HEK293 (cell line): ENCODE measurements around the gene ERCC1.

Experiments used
- EGR2 ChIP-seq: fragments of 450-650 bp; formaldehyde crosslinking; IDR thresholded peaks from 2 replicates; pipeline ENCODE4 v1.5.1; 2016; ENCODE audit warnings: low read depth, missing biosample characterization, missing genetic modification characterization
- HOXC10 ChIP-seq: sonication (generic); formaldehyde crosslinking; IDR thresholded peaks from 2 replicates; pipeline ENCODE4 v1.8.1; 2023; ENCODE audit warnings: mild to moderate bottlenecking, missing genetic modification reagents
- IKZF3 ChIP-seq: fragments of 450-650 bp; IDR thresholded peaks from 2 replicates; pipeline ENCODE4 v1.5.0; 2018; ENCODE audit warnings: missing biosample characterization, mild to moderate bottlenecking, missing genetic modification characterization, moderate library complexity
- KLF1 ChIP-seq: fragments of 450-650 bp; formaldehyde crosslinking; IDR thresholded peaks from 2 replicates; pipeline ENCODE4 v1.5.1; 2016; ENCODE audit warnings: missing biosample characterization, missing genetic modification characterization
- OSR2 ChIP-seq: fragments of 450-650 bp; formaldehyde crosslinking; IDR thresholded peaks from 2 replicates; pipeline ENCODE4 v1.5.1; 2016; ENCODE audit warnings: missing biosample characterization, missing genetic modification characterization
- ZBTB17 ChIP-seq: fragments of 450-650 bp; formaldehyde crosslinking; IDR thresholded peaks from 2 replicates; pipeline ENCODE4 v1.5.1; 2016; ENCODE audit warnings: missing biosample characterization, missing genetic modification characterization
- ZBTB21 ChIP-seq: fragments of 450-650 bp; formaldehyde crosslinking; IDR thresholded peaks from 2 replicates; pipeline ENCODE4 v1.5.1; 2017; ENCODE audit warnings: missing biosample characterization, missing genetic modification characterization
- ZFP37 ChIP-seq: fragments of 450-650 bp; formaldehyde crosslinking; IDR thresholded peaks from 2 replicates; pipeline ENCODE4 v1.5.1; 2016; ENCODE audit warnings: missing biosample characterization, missing genetic modification characterization
- ZNF114 ChIP-seq: fragments of 450-650 bp; formaldehyde crosslinking; IDR thresholded peaks from 2 replicates; pipeline ENCODE4 v1.5.0; 2017; ENCODE audit warnings: missing biosample characterization, missing genetic modification characterization
- ZNF184 ChIP-seq: fragments of 450-650 bp; IDR thresholded peaks from 2 replicates; pipeline ENCODE4 v1.5.1; 2018; ENCODE audit warnings: missing biosample characterization, mild to moderate bottlenecking, missing genetic modification characterization
- ZNF19 ChIP-seq: fragments of 450-650 bp; formaldehyde crosslinking; IDR thresholded peaks from 2 replicates; pipeline ENCODE4; 2016; ENCODE audit warnings: missing biosample characterization, missing genetic modification characterization, low read depth
- ZNF23 ChIP-seq: fragments of 450-650 bp; formaldehyde crosslinking; IDR thresholded peaks from 2 replicates; pipeline ENCODE4 v1.5.1; 2016; ENCODE audit warnings: missing biosample characterization, missing genetic modification characterization, borderline replicate concordance
- ZNF366 ChIP-seq: fragments of 450-650 bp; formaldehyde crosslinking; conservative IDR thresholded peaks from 2 replicates; pipeline ENCODE4 v1.5.1; 2016; ENCODE audit warnings: missing biosample characterization, missing genetic modification characterization
- ZNF394 ChIP-seq: fragments of 450-650 bp; formaldehyde crosslinking; IDR thresholded peaks from 2 replicates; pipeline ENCODE4 v1.5.1; 2016; ENCODE audit warnings: missing biosample characterization, missing genetic modification characterization, mild to moderate bottlenecking, moderate library complexity, borderline replicate concordance
- ZNF473 ChIP-seq: fragments of 450-650 bp; formaldehyde crosslinking; IDR thresholded peaks from 2 replicates; pipeline ENCODE4 v1.5.1; 2017; ENCODE audit warnings: missing biosample characterization, missing genetic modification characterization
- ZNF571 ChIP-seq: fragments of 450-650 bp; formaldehyde crosslinking; IDR thresholded peaks from 2 replicates; pipeline ENCODE4 v1.5.0; 2017; ENCODE audit warnings: missing biosample characterization, missing genetic modification characterization
- ZNF610 ChIP-seq: fragments of 450-650 bp; formaldehyde crosslinking; IDR thresholded peaks from 2 replicates; pipeline ENCODE4 v1.5.1; 2016; ENCODE audit warnings: missing biosample characterization, missing genetic modification characterization, borderline replicate concordance
- ZNF624 ChIP-seq: fragments of 450-650 bp; formaldehyde crosslinking; IDR thresholded peaks from 2 replicates; pipeline ENCODE4 v1.5.1; 2017; ENCODE audit warnings: missing biosample characterization, missing genetic modification characterization
- ZNF677 ChIP-seq: fragments of 450-650 bp; IDR thresholded peaks from 2 replicates; pipeline ENCODE4 v1.5.0; 2018; ENCODE audit warnings: missing biosample characterization, mild to moderate bottlenecking, missing genetic modification characterization, moderate library complexity
- ZNF785 ChIP-seq: fragments of 450-650 bp; formaldehyde crosslinking; IDR thresholded peaks from 2 replicates; pipeline ENCODE4 v1.5.1; 2016; ENCODE audit warnings: missing biosample characterization, missing genetic modification characterization
- TF ChIP-seq, protein P1 (sequence below): fragments of 450-650 bp; formaldehyde crosslinking; IDR thresholded peaks from 2 replicates; pipeline ENCODE4 v1.5.1; 2016; ENCODE audit warnings: missing biosample characterization, missing genetic modification characterization
- TF ChIP-seq, protein P2 (sequence below): fragments of 450-650 bp; IDR thresholded peaks from 2 replicates; pipeline ENCODE4 v1.5.1; 2018; ENCODE audit warnings: missing biosample characterization, mild to moderate bottlenecking, missing genetic modification characterization
- TF ChIP-seq, protein P3 (sequence below): fragments of 450-650 bp; formaldehyde crosslinking; conservative IDR thresholded peaks from 2 replicates; pipeline ENCODE4 v1.5.1; 2016; ENCODE audit warnings: low read depth, missing biosample characterization, missing genetic modification characterization
- TF ChIP-seq, protein P4 (sequence below): fragments of 450-650 bp; formaldehyde crosslinking; IDR thresholded peaks from 2 replicates; pipeline ENCODE4 v1.5.1; 2017; ENCODE audit warnings: missing biosample characterization, missing genetic modification characterization
- TF ChIP-seq, protein P5 (sequence below): fragments of 450-650 bp; formaldehyde crosslinking; IDR thresholded peaks from 2 replicates; pipeline ENCODE4 v1.5.1; 2016; ENCODE audit warnings: missing biosample characterization, missing genetic modification characterization

Gene ERCC1

DNA sequence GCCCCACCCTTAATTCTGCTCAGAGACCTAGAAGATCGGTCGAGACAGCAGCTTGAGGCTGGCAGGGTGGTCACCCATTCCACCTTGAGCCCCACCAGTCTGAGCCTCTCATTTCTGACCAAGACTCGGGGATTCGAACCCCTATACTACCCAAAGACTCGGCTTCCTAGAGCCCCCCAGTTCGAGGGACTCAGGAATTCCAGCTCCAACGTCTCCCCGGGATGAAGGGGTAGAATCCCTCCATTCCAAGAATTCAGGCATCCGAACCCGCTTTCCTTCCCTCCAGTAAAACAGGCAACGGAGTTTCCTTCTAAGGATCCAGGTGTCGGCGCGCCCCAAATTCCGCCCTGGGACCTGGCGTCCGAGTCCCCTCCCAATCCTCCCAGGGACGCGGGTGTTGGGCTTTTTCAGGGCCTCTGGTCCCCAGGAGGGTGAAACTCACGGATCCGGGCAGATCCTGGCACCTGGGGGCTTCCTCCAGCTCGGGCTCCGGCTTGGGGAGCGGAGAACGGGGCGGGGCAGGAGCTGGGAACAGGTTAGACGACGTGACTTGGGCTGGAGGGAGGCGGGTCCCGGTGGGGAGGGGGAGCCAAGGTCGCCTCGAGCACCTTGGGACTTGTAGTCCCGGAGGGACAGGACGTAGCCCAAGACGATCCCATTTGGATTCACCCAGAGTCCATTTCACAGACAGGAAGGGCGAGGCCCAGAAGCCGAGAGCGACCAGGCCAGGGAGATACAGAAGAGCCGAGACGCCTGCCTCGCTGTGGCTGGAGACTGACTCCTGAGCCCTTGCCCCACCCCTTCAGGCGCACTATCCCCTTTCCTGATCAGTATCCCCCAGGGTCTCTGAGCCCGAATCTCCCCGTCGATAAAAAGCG lies 18.9 kb downstream of the ERCC1 start, which contains the start of gene PPP1R13L (continued):
- no peak for TF ChIP-seq ZNF19 (tag by site-specific recombination)
- no peak for TF ChIP-seq HOXC10 (CRISPR knock-in tag)
- no peak for TF ChIP-seq ZNF624 (tag by site-specific recombination)
- no peak for TF ChIP-seq ZNF677 (tag by site-specific recombination)
- no peak for TF ChIP-seq ZNF366 (tag by site-specific recombination)
- TF ChIP-seq, protein P1, sequence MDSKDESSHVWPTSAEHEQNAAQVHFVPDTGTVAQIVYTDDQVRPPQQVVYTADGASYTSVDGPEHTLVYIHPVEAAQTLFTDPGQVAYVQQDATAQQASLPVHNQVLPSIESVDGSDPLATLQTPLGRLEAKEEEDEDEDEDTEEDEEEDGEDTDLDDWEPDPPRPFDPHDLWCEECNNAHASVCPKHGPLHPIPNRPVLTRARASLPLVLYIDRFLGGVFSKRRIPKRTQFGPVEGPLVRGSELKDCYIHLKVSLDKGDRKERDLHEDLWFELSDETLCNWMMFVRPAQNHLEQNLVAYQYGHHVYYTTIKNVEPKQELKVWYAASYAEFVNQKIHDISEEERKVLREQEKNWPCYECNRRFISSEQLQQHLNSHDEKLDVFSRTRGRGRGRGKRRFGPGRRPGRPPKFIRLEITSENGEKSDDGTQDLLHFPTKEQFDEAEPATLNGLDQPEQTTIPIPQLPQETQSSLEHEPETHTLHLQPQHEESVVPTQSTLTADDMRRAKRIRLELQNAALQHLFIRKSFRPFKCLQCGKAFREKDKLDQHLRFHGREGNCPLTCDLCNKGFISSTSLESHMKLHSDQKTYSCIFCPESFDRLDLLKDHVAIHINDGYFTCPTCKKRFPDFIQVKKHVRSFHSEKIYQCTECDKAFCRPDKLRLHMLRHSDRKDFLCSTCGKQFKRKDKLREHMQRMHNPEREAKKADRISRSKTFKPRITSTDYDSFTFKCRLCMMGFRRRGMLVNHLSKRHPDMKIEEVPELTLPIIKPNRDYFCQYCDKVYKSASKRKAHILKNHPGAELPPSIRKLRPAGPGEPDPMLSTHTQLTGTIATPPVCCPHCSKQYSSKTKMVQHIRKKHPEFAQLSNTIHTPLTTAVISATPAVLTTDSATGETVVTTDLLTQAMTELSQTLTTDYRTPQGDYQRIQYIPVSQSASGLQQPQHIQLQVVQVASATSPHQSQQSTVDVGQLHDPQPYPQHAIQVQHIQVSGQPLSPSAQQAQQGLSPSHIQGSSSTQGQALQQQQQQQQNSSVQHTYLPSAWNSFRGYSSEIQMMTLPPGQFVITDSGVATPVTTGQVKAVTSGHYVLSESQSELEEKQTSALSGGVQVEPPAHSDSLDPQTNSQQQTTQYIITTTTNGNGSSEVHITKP (tag by site-specific recombination) = no peak; the same call in none of the 2 replicates
- TF ChIP-seq ZNF571 (tag by site-specific recombination) = no peak
- no peak for TF ChIP-seq ZNF23 (tag by site-specific recombination)
- TF ChIP-seq, protein P2, sequence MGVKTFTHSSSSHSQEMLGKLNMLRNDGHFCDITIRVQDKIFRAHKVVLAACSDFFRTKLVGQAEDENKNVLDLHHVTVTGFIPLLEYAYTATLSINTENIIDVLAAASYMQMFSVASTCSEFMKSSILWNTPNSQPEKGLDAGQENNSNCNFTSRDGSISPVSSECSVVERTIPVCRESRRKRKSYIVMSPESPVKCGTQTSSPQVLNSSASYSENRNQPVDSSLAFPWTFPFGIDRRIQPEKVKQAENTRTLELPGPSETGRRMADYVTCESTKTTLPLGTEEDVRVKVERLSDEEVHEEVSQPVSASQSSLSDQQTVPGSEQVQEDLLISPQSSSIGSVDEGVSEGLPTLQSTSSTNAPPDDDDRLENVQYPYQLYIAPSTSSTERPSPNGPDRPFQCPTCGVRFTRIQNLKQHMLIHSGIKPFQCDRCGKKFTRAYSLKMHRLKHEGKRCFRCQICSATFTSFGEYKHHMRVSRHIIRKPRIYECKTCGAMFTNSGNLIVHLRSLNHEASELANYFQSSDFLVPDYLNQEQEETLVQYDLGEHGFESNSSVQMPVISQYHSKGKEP (tag by site-specific recombination) = no peak
- no peak for TF ChIP-seq EGR2 (tag by site-specific recombination)
- no peak for TF ChIP-seq ZFP37 (tag by site-specific recombination)
- TF ChIP-seq, protein P3, sequence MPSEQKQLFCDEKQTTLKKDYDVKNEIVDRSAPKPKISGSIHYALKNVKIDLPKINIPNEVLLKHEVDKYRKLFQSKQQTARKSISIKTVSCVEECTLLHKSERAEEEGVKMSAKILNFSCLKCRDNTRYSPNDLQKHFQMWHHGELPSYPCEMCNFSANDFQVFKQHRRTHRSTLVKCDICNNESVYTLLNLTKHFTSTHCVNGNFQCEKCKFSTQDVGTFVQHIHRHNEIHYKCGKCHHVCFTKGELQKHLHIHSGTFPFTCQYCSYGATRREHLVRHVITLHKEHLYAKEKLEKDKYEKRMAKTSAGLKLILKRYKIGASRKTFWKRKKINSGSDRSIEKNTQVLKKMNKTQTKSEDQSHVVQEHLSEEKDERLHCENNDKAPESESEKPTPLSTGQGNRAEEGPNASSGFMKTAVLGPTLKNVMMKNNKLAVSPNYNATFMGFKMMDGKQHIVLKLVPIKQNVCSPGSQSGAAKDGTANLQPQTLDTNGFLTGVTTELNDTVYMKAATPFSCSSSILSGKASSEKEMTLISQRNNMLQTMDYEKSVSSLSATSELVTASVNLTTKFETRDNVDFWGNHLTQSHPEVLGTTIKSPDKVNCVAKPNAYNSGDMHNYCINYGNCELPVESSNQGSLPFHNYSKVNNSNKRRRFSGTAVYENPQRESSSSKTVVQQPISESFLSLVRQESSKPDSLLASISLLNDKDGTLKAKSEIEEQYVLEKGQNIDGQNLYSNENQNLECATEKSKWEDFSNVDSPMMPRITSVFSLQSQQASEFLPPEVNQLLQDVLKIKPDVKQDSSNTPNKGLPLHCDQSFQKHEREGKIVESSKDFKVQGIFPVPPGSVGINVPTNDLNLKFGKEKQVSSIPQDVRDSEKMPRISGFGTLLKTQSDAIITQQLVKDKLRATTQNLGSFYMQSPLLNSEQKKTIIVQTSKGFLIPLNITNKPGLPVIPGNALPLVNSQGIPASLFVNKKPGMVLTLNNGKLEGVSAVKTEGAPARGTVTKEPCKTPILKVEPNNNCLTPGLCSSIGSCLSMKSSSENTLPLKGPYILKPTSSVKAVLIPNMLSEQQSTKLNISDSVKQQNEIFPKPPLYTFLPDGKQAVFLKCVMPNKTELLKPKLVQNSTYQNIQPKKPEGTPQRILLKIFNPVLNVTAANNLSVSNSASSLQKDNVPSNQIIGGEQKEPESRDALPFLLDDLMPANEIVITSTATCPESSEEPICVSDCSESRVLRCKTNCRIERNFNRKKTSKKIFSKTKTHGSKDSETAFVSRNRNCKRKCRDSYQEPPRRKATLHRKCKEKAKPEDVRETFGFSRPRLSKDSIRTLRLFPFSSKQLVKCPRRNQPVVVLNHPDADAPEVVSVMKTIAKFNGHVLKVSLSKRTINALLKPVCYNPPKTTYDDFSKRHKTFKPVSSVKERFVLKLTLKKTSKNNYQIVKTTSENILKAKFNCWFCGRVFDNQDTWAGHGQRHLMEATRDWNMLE (tag by site-specific recombination) = no peak
- TF ChIP-seq ZBTB21 (tag by site-specific recombination) = no peak; the same call in 1 of the 2 replicates
- no peak for TF ChIP-seq ZNF184 (tag by site-specific recombination)
- TF ChIP-seq ZNF473 (tag by site-specific recombination) = no peak
- TF ChIP-seq ZNF610 (tag by site-specific recombination) = no peak
- no peak for TF ChIP-seq OSR2 (tag by site-specific recombination)
- peak; percentile 40; the same call in 1 of the 2 replicates for TF ChIP-seq ZNF394 (tag by site-specific recombination)
- peak; percentile 38; the same call in 1 of the 2 replicates for TF ChIP-seq IKZF3 (tag by site-specific recombination)
- no peak for TF ChIP-seq ZNF114 (tag by site-specific recombination)
- peak; percentile 93 for TF ChIP-seq ZBTB17 (tag by site-specific recombination)
- TF ChIP-seq KLF1 (tag by site-specific recombination) = peak; percentile 40
- TF ChIP-seq, protein P4, sequence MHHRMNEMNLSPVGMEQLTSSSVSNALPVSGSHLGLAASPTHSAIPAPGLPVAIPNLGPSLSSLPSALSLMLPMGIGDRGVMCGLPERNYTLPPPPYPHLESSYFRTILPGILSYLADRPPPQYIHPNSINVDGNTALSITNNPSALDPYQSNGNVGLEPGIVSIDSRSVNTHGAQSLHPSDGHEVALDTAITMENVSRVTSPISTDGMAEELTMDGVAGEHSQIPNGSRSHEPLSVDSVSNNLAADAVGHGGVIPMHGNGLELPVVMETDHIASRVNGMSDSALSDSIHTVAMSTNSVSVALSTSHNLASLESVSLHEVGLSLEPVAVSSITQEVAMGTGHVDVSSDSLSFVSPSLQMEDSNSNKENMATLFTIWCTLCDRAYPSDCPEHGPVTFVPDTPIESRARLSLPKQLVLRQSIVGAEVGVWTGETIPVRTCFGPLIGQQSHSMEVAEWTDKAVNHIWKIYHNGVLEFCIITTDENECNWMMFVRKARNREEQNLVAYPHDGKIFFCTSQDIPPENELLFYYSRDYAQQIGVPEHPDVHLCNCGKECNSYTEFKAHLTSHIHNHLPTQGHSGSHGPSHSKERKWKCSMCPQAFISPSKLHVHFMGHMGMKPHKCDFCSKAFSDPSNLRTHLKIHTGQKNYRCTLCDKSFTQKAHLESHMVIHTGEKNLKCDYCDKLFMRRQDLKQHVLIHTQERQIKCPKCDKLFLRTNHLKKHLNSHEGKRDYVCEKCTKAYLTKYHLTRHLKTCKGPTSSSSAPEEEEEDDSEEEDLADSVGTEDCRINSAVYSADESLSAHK (tag by site-specific recombination) = peak; percentile 58; the same call in 1 of the 2 replicates
- no peak for TF ChIP-seq ZNF785 (tag by site-specific recombination)
- TF ChIP-seq, protein P5, sequence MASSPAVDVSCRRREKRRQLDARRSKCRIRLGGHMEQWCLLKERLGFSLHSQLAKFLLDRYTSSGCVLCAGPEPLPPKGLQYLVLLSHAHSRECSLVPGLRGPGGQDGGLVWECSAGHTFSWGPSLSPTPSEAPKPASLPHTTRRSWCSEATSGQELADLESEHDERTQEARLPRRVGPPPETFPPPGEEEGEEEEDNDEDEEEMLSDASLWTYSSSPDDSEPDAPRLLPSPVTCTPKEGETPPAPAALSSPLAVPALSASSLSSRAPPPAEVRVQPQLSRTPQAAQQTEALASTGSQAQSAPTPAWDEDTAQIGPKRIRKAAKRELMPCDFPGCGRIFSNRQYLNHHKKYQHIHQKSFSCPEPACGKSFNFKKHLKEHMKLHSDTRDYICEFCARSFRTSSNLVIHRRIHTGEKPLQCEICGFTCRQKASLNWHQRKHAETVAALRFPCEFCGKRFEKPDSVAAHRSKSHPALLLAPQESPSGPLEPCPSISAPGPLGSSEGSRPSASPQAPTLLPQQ = peak; percentile 51
